Activated naive CD8-positive, alpha-beta T cell treated with anti-CD3 and anti-CD28 coated beads, Interleukin-2, amount 50 U/mL, for 24 hours (primary cell): ENCODE measurements around the gene KCTD14.

ENCODE experiments used
- ATAC-seq: fragments of 150-1000 bp; cut with Tn5 transposase; one replicate; pipeline ENCODE4 v1.10.0; 2021
- DNase-seq: peaks from one replicate; pipeline ENCODE4 v3.0.0; 2021
- H3K27ac Mint-ChIP-seq: one replicate; pipeline ENCODE4 v1.8.0; 2021; ENCODE audit warnings: mild to moderate bottlenecking, mixed read lengths
- H3K27me3 Mint-ChIP-seq: one replicate; pipeline ENCODE4 v1.8.0; 2021; ENCODE audit warnings: mixed read lengths
- H3K36me3 Mint-ChIP-seq: one replicate; pipeline ENCODE4 v1.8.0; 2021; ENCODE audit warnings: low read depth, mixed read lengths
- H3K4me1 Mint-ChIP-seq: one replicate; pipeline ENCODE4 v1.8.0; 2021; ENCODE audit warnings: mixed read lengths
- H3K4me3 Mint-ChIP-seq: one replicate; pipeline ENCODE4 v1.8.0; 2021; ENCODE audit warnings: mild to moderate bottlenecking, moderate library complexity, mixed read lengths
- H3K9me3 Mint-ChIP-seq: one replicate; pipeline ENCODE4 v1.8.0; 2021; ENCODE audit warnings: mixed read lengths

KCTD14 gene, protein sequence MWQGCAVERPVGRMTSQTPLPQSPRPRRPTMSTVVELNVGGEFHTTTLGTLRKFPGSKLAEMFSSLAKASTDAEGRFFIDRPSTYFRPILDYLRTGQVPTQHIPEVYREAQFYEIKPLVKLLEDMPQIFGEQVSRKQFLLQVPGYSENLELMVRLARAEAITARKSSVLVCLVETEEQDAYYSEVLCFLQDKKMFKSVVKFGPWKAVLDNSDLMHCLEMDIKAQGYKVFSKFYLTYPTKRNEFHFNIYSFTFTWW

DNA sequence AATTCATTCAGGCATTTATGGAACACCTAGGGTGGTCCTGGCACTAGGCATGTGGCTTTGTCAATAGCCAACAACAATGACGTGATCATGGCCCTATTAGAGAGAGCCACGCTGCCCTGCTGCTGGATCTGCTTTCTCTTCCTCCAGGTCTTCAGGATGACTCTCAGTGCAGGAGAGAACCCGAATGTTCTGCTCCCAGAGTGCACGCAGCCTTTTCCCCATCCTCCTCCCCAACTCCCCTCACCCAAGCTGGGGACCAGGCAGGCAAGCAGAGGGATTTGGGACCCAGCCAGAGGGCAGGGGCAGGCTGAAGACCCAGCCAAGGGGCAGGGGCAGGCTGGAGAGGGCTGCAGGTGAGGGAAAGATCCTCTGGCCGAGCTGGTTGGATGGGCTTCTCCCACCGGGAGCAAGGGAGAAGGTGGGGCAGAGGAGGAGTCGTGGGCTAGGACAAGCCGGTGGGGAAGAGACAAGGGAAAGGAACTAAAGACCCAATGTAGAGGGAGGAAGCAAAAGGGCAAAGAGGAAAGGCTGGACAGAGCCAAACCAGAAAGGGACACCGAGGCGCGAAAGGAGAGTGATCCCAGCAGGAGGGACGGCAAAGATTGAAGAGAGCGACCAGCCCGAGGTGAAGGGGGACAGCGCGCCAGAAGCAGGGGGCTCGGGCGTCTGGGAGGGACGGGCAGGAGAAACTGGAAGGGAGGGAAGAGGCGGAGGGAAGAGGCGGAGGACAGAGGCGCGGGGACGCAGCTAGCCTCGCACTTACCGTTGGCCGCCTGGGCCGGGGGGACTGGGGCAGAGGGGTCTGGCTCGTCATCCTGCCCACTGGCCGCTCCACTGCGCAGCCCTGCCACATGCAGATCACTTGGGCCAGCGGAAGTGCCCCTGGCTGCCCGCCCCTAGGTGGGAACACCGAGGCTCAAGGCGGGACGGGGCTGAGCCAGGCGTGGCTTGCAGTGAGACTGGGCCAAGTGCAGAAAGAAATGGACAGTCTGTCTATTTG, at the start of gene KCTD14:
TSS of gene KCTD14 (minus strand) at position 880 of the 1,000 bp plus-strand sequence. CDS start at position 853, 27 bp downstream.
- no peak within 1 kb of the TSS for H3K4me3 Mint-ChIP-seq
- H3K4me1 Mint-ChIP-seq = peaks cover 3% of the 10 kb centered on the region
- H3K27ac Mint-ChIP-seq = no peak within 1 kb of the TSS
- no peaks in the 10 kb centered on the region for H3K36me3 Mint-ChIP-seq
- DNase-seq = no peak
- H3K9me3 Mint-ChIP-seq = no peaks in the 10 kb centered on the region
- peaks cover 19% of the 10 kb centered on the region for H3K27me3 Mint-ChIP-seq
- peak; percentile 24 for ATAC-seq

- no peak for DNase-seq
- H3K36me3 Mint-ChIP-seq = peaks cover 33% of the 10 kb centered on the region
- no peak for ATAC-seq
- no peaks in the 10 kb centered on the region for H3K9me3 Mint-ChIP-seq
- no peak overlapping the region for H3K27ac Mint-ChIP-seq
- no peak overlapping the region for H3K4me3 Mint-ChIP-seq
- no peaks in the 10 kb centered on the region for H3K27me3 Mint-ChIP-seq
- H3K4me1 Mint-ChIP-seq = peaks cover 23% of the 10 kb centered on the region
These were observed 49.4 kb upstream of the KCTD14 start for GRCh38 chr11:78072455-78072854.

- DNase-seq (no peak), ATAC-seq (no peak)
- H3K27me3 Mint-ChIP-seq = no peaks in the 10 kb centered on the region
- peaks cover 37% of the 10 kb centered on the region for H3K36me3 Mint-ChIP-seq
- no peaks in the 10 kb centered on the region for H3K9me3 Mint-ChIP-seq
- peaks cover 19% of the 10 kb centered on the region for H3K4me1 Mint-ChIP-seq
- H3K4me3 Mint-ChIP-seq = no peak overlapping the region
- no peak overlapping the region for H3K27ac Mint-ChIP-seq
These were observed 48.6 kb upstream of the KCTD14 start for GRCh38 chr11:78071717-78072116.

DNA sequence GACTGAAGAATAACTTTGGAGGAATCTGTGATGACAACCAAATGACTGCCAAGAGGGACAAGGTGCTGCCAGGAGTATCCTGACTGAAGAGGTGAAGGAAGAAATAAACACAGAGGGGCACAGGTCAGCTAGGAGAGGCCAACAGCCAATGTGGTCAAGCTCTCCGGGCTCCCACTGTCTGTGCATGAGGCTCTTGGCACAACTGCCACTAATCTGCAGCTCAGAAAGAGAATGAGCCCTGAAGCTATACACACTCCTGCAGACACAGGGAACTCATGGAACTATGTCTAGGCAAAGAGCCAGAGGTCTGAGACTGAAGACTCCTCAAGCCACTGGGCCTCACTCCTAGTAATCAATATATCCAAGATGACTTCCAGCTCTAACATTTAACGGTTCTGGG, 47.5 kb upstream of the KCTD14 start:
- DNase-seq (no peak), ATAC-seq (no peak)
- Mint-ChIP-seq H3K9me3 (no peaks in the 10 kb centered on the region), H3K27ac (no peak overlapping the region), H3K4me3 (no peak overlapping the region), H3K36me3 (peaks cover 37% of the 10 kb centered on the region), H3K27me3 (no peaks in the 10 kb centered on the region), H3K4me1 (peaks cover 10% of the 10 kb centered on the region)

GRCh38 chr11:78069465-78069864, 46.4 kb upstream of the KCTD14 start:
- H3K9me3 Mint-ChIP-seq = no peaks in the 10 kb centered on the region
- ATAC-seq = no peak
- no peak overlapping the region for H3K4me3 Mint-ChIP-seq
- no peak overlapping the region for H3K27ac Mint-ChIP-seq
- H3K36me3 Mint-ChIP-seq = peaks cover 37% of the 10 kb centered on the region
- peaks cover 2% of the 10 kb centered on the region for H3K4me1 Mint-ChIP-seq
- no peaks in the 10 kb centered on the region for H3K27me3 Mint-ChIP-seq
- DNase-seq = no peak

DNA sequence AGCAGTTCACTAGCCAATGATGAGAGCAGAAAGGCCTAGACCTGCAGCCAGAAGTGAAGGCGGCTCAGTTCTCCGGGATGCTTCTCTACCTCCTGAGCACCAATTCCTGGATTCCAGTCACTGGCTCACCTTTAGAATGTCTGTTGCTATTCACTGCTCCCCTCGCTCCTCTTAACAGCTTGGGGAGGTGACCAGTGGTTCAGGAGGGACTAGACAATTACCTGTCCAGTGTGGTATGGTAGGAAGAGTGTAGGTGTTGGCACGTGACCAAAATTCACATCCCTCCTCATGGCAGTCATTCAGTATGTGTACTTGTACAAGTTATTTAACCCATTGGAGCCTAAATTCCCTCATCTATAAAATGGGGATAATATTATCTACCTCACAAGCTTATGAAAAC, 44.6 kb upstream of the KCTD14 start:
- Mint-ChIP-seq H3K27ac (no peak overlapping the region), H3K27me3 (no peaks in the 10 kb centered on the region), H3K4me1 (peaks cover 2% of the 10 kb centered on the region), H3K36me3 (peaks cover 34% of the 10 kb centered on the region), H3K9me3 (no peaks in the 10 kb centered on the region), H3K4me3 (no peak overlapping the region)
- ATAC-seq (no peak), DNase-seq (no peak)

DNA sequence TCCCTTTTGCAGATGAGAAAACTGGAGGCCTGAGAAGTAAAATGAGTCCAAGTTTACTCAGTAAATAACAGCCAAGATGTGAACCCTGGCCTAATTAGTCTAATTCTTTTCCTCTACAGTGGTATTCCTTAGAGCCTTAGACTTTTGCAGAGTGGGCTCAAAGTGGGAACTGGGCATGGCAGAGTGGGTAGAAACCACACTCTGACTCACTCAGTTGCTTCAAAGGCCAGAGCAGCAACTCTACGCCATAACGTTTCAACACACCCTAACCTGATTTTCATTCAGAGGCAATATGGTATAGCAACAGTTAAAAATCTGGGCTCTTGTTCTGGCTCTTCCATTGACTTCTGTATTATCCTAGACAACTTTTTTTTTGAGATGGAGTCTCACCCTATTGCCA, 43.4 kb upstream of the KCTD14 start:
- Mint-ChIP-seq H3K4me1 (no peaks in the 10 kb centered on the region), H3K27me3 (no peaks in the 10 kb centered on the region), H3K9me3 (no peaks in the 10 kb centered on the region), H3K27ac (no peak overlapping the region), H3K36me3 (peaks cover 26% of the 10 kb centered on the region), H3K4me3 (no peak overlapping the region)
- no peak for DNase-seq
- no peak for ATAC-seq

DNA sequence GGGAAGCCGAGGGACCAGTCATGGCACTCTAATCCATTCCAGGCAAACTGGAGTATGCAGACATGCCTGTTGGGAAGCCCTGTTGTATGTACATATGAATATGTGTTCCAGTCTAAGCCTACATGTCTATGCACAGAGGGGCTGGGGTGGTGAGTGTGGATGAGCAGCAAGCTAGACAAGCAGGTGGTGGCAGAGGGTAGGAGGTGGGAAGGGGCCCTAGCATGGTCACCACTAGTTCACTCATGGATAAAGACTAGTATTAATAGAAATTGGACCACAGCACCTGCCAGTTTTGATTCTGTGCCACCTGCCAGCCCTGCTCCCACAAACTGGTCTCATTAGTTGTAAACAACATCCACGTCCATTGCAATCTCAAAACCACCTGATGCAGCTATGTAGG, 42.1 kb upstream of the KCTD14 start:
- no peaks in the 10 kb centered on the region for H3K4me1 Mint-ChIP-seq
- H3K4me3 Mint-ChIP-seq = no peak overlapping the region
- H3K27ac Mint-ChIP-seq = no peak overlapping the region
- DNase-seq = no peak
- ATAC-seq = no peak
- H3K27me3 Mint-ChIP-seq = no peaks in the 10 kb centered on the region
- peaks cover 22% of the 10 kb centered on the region for H3K36me3 Mint-ChIP-seq
- H3K9me3 Mint-ChIP-seq = no peaks in the 10 kb centered on the region

DNA sequence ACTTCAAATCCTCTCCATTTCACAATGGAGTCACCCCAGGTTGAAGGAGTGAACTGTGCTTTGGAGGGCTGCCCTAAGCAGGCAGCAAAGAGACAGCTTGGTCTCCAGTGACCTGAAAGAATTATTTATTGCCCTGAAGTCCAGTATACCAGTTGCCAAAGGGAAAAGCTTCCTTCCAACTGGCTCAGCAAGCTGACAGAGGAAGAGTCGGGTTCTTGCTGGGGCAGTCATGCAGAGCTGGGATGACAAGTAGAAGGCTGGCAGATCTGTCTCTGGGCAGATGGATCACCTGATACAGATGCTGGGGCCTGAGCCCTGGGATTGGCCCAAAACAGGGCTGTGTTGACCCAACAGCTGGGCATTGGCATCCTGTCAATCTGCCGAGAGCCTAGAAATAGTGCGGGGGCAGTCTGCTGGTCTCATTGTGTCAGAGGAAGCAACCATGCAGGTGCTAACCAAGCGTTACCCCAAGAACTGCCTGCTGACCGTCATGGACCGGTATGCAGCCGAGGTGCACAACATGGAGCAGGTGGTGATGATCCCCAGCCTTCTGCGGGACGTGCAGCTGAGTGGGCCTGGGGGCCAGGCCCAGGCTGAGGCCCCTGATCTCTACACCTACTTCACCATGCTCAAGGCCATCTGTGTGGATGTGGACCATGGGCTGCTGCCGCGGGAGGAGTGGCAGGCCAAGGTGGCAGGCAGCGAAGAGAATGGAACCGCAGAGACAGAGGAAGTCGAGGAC, 40.5 kb upstream of the KCTD14 start, which contains the start of gene THRSP:
TSS of gene THRSP (plus strand) at position 422 of the 742 bp plus-strand sequence. CDS start at position 443, 21 bp downstream.
- DNase-seq = no peak
- Mint-ChIP-seq H3K9me3 (no peaks in the 10 kb centered on the region), H3K4me1 (no peaks in the 10 kb centered on the region), H3K36me3 (peaks cover 13% of the 10 kb centered on the region), H3K4me3 (no peak within 1 kb of the TSS), H3K27me3 (no peaks in the 10 kb centered on the region), H3K27ac (no peak within 1 kb of the TSS)
- ATAC-seq = no peak

GRCh38 chr11:78062671-78063070, 39.6 kb upstream of the KCTD14 start:
- Mint-ChIP-seq H3K27me3 (no peaks in the 10 kb centered on the region), H3K36me3 (peaks cover 6% of the 10 kb centered on the region), H3K9me3 (no peaks in the 10 kb centered on the region), H3K27ac (no peak overlapping the region), H3K4me3 (no peak overlapping the region), H3K4me1 (no peaks in the 10 kb centered on the region)
- DNase-seq (no peak), ATAC-seq (no peak)

- Mint-ChIP-seq H3K9me3 (no peaks in the 10 kb centered on the region), H3K27ac (no peak overlapping the region), H3K27me3 (no peaks in the 10 kb centered on the region), H3K4me3 (no peak overlapping the region), H3K4me1 (no peaks in the 10 kb centered on the region), H3K36me3 (no peaks in the 10 kb centered on the region)
- DNase-seq (no peak), ATAC-seq (no peak)
These were observed 38.8 kb upstream of the KCTD14 start for GRCh38 chr11:78061921-78062311.

DNA sequence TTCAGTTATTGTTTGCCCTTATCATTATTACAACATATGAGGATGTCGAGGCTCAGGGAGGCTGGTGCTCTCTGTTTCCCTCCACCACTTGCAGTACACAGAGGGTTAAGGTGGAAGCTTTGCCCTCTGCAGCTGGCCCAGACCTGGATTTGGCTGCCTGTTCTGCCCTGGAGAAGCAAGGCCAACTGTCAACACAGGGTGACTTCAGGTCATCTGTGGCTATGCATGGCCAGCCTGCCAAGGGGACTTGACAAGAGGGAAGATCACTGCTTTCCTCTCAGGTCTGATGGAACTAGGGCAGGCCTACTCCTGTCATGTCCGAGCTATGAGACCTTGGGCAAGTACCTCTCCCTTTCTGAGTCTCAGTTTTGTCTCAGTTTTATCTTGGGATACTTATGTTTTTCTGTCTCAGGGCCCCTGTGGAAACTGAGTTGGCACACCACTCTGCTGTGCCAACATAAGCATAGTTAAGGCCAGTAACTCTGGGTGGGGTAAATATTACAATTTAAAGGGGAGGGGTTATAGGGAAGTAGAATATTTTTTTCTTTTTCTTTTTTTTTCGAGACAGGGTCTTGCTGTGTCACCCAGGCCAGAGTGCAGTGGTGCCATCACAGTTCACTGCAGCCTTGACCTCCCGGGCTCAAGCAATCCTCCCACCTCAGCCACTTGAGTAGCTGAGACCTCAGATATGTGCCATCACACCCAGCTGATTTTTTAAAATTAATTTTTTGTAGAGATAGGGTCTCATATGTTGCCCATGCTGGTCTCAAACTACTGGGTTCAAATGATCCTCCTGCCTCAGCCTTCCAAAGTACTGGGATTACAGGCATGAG, 38.2 kb upstream of the KCTD14 start:
- no peak overlapping the region for H3K4me3 Mint-ChIP-seq
- DNase-seq (no peak), ATAC-seq (no peak)
- H3K27ac Mint-ChIP-seq = no peak overlapping the region
- no peaks in the 10 kb centered on the region for H3K9me3 Mint-ChIP-seq
- H3K4me1 Mint-ChIP-seq = no peaks in the 10 kb centered on the region
- H3K36me3 Mint-ChIP-seq = no peaks in the 10 kb centered on the region
- no peaks in the 10 kb centered on the region for H3K27me3 Mint-ChIP-seq

DNA sequence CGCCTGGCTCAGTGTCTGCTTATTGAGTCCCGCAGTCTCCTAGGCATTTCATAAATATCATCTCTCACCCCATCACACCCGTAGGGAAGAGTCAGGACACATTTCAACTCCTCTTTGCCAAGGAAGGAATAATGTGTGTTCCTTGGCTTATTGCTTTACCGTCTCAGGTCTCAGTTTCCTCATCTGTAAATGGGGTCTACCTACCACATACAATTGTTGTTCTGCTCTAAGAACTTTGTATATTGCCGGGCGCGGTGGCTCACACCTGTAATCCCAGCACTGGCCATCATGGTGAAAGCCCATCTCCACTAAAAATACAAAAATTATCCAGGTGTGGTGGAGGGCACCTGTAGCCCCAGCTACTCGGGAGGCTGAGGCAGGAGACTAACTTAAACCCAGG, 37.5 kb upstream of the KCTD14 start:
- H3K27me3 Mint-ChIP-seq = no peaks in the 10 kb centered on the region

More for the DNA sequence above, 37.5 kb upstream of the KCTD14 start:
- H3K9me3 Mint-ChIP-seq = no peaks in the 10 kb centered on the region
- H3K4me3 Mint-ChIP-seq = no peak overlapping the region
- DNase-seq (no peak), ATAC-seq (no peak)
- no peaks in the 10 kb centered on the region for H3K36me3 Mint-ChIP-seq
- H3K27ac Mint-ChIP-seq = no peak overlapping the region
- H3K4me1 Mint-ChIP-seq = no peaks in the 10 kb centered on the region
